HEK293T (cell line): ENCODE measurements around the gene MGLL.

Source experiments
- CTCF ChIA-PET: fragments of 350-600 bp; formaldehyde crosslinking; extraction: SDS; loops from one replicate; lab custom pipeline; 2021; ENCODE audit warnings: antibody characterized with exemption, inconsistent platforms; lab: Yijun Ruan, JAX
- POLR2A ChIA-PET: fragments of 350-600 bp; formaldehyde crosslinking; extraction: SDS; loops from one replicate; lab custom pipeline; 2020; ENCODE audit warnings: antibody characterized with exemption, inconsistent platforms; lab: Yijun Ruan, JAX
- DNase-seq: peaks from one replicate; pipeline ENCODE4 v3.0.0; 2012; ENCODE audit warnings: mixed read lengths; ENCODE audit errors: extremely low spot score
- ARNT ChIP-seq: fragments of 450-650 bp; IDR thresholded peaks from 2 replicates; pipeline ENCODE4 v1.6.1; 2017; ENCODE audit warnings: mild to moderate bottlenecking
- BHLHE40 ChIP-seq: fragments of 450-650 bp; IDR thresholded peaks from 2 replicates; pipeline ENCODE4 v1.6.1; 2016; ENCODE audit warnings: mild to moderate bottlenecking, moderate library complexity, borderline replicate concordance
- CTBP1 ChIP-seq: fragments of 450-650 bp; IDR thresholded peaks from 2 replicates; pipeline ENCODE4 v1.6.1; 2016; ENCODE audit warnings: borderline replicate concordance
- ELF4 ChIP-seq: fragments of 450-650 bp; IDR thresholded peaks from 2 replicates; pipeline ENCODE4 v1.6.1; 2017; ENCODE audit warnings: antibody characterized with exemption
- FOXA1 ChIP-seq: fragments of 450-650 bp; IDR thresholded peaks from 2 replicates; pipeline ENCODE4 v1.6.1; 2016; ENCODE audit warnings: mild to moderate bottlenecking
- FOXK2 ChIP-seq: fragments of 450-650 bp; IDR thresholded peaks from 2 replicates; pipeline ENCODE4 v1.6.1; 2016; ENCODE audit warnings: mild to moderate bottlenecking
- FOXM1 ChIP-seq: fragments of 450-650 bp; IDR thresholded peaks from 2 replicates; pipeline ENCODE4 v1.6.1; 2017; ENCODE audit warnings: mild to moderate bottlenecking, borderline replicate concordance
- HDGF ChIP-seq: fragments of 450-650 bp; IDR thresholded peaks from 2 replicates; pipeline ENCODE4 v1.6.1; 2017; ENCODE audit warnings: antibody characterized with exemption, borderline replicate concordance
- L3MBTL2 ChIP-seq: fragments of 450-650 bp; conservative IDR thresholded peaks from 2 replicates; pipeline ENCODE4 v1.6.1; 2016; ENCODE audit warnings: mild to moderate bottlenecking
- LEF1 ChIP-seq: fragments of 450-650 bp; IDR thresholded peaks from 2 replicates; pipeline ENCODE4 v1.6.1; 2017; ENCODE audit warnings: mild to moderate bottlenecking, borderline replicate concordance
- NFRKB ChIP-seq: fragments of 450-650 bp; IDR thresholded peaks from 2 replicates; pipeline ENCODE4 v1.6.1; 2016; ENCODE audit warnings: mild to moderate bottlenecking, moderate library complexity
- PKNOX1 ChIP-seq: fragments of 450-650 bp; IDR thresholded peaks from 2 replicates; pipeline ENCODE4 v1.6.1; 2016
- SP1 ChIP-seq: fragments of 450-650 bp; IDR thresholded peaks from 2 replicates; pipeline ENCODE4 v1.6.1; 2017
- SUZ12 ChIP-seq: fragments of 450-650 bp; IDR thresholded peaks from 2 replicates; pipeline ENCODE4 v1.6.1; 2016; ENCODE audit warnings: mild to moderate bottlenecking
- TARDBP ChIP-seq: fragments of 450-650 bp; IDR thresholded peaks from 2 replicates; pipeline ENCODE4 v1.6.1; 2016
- ZNF384 ChIP-seq: fragments of 450-650 bp; IDR thresholded peaks from 2 replicates; pipeline ENCODE4 v1.6.1; 2016

Gene MGLL

GRCh38 chr3:127689266-127689860 is 133.0 kb downstream of the MGLL start:
- no peak for DNase-seq
- TF ChIP-seq BHLHE40: no peak
- TF ChIP-seq FOXM1: no peak
- no peak for TF ChIP-seq ELF4
- TF ChIP-seq L3MBTL2: no peak
- TF ChIP-seq PKNOX1: no peak
- no peak for TF ChIP-seq FOXK2
- TF ChIP-seq TARDBP: no peak
- no peak for TF ChIP-seq ZNF384
- ChIA-PET POLR2A (no interaction called here), CTCF (interaction anchor here (0.9 kb wide), 1 partner anchor 270 kb away, joined by 3 read pairs; no protein-coding TSS in a partner anchor)

GRCh38 chr3:127688416-127689265 is 133.7 kb downstream of the MGLL start:
- no peak for DNase-seq
- ChIA-PET CTCF (interaction anchor here (0.9 kb wide), 1 partner anchor 271 kb away, joined by 3 read pairs; no protein-coding TSS in a partner anchor), POLR2A (no interaction called here)
- TF ChIP-seq PKNOX1 (peak; percentile 56), ELF4 (no peak)

GRCh38 chr3:127688022-127688415 is 134.3 kb downstream of the MGLL start:
- POLR2A ChIA-PET: no interaction called here
- no peak for TF ChIP-seq BHLHE40
- no peak for TF ChIP-seq ZNF384
- TF ChIP-seq LEF1: no peak
- no peak for TF ChIP-seq ARNT
- TF ChIP-seq PKNOX1: no peak
- TF ChIP-seq HDGF: no peak
- no peak for TF ChIP-seq SUZ12
- TF ChIP-seq ELF4: no peak
- TF ChIP-seq CTBP1: no peak
- TF ChIP-seq FOXK2: no peak
- no peak for TF ChIP-seq SP1
- no peak for TF ChIP-seq NFRKB
- TF ChIP-seq L3MBTL2: no peak
- CTCF ChIA-PET: no interaction called here

GRCh38 chr3:127687228-127687737 is 135.0 kb downstream of the MGLL start:
- CTCF ChIA-PET: no interaction called here
- POLR2A ChIA-PET: no interaction called here
- DNase-seq: no peak
- TF ChIP-seq SUZ12 (no peak), ZNF384 (no peak), PKNOX1 (no peak), NFRKB (no peak), SP1 (no peak), ARNT (no peak), ELF4 (no peak), BHLHE40 (no peak), TARDBP (no peak), CTBP1 (no peak), FOXK2 (no peak), HDGF (no peak), FOXA1 (no peak), FOXM1 (no peak), LEF1 (no peak), L3MBTL2 (no peak)

More at GRCh38 chr3:127688022-127688415, 134.3 kb downstream of the MGLL start:
- DNase-seq: no peak

GRCh38 chr3:127686512-127686894 is 135.8 kb downstream of the MGLL start:
- no peak for DNase-seq
- TF ChIP-seq ARNT (no peak), L3MBTL2 (no peak), NFRKB (no peak), CTBP1 (no peak), HDGF (no peak), PKNOX1 (no peak), TARDBP (no peak), LEF1 (no peak)
- CTCF ChIA-PET: no interaction called here
- POLR2A ChIA-PET: no interaction called here
